DND-41 (cell line): ENCODE results near the gene COQ7.

Experiments
- CTCF ChIP-seq: IDR thresholded peaks from 2 replicates; pipeline ENCODE4 v1.5.1; 2012; ENCODE audit warnings: borderline replicate concordance, low read length, moderate library complexity, mild to moderate bottlenecking; ENCODE audit not compliant: poor library complexity, severe bottlenecking; ENCODE audit errors: extremely low read depth
- EZH2 ChIP-seq: IDR thresholded peaks from 3 replicates; pipeline ENCODE4 v1.6.1; 2012; ENCODE audit warnings: borderline replicate concordance, low read depth, mild to moderate bottlenecking, moderate library complexity, low read length, inconsistent platforms; ENCODE audit not compliant: severe bottlenecking

- TF ChIP-seq CTCF, result no peak
- TF ChIP-seq EZH2, result no peak
Measured at GRCh38 chr16:19118938-19119431, 51.6 kb downstream of the COQ7 start.
